PFSK-1 (cell line): ENCODE measurements around the gene SH3GL1.

Experiments
- FOXP2 ChIP-seq: optimal IDR thresholded peaks from 2 replicates; pipeline ENCODE3; 2011; ENCODE audit warnings: borderline replicate concordance, control low read depth, inconsistent platforms; ENCODE audit not compliant: insufficient read depth; ENCODE audit errors: extremely low read length, extremely low read depth
- POLR2AphosphoS5 ChIP-seq: IDR thresholded peaks from 2 replicates; pipeline ENCODE4 v1.6.1; 2012; ENCODE audit warnings: low read depth, mild to moderate bottlenecking, control low read depth, low read length, moderate library complexity
- SIN3A ChIP-seq: IDR thresholded peaks from 2 replicates; pipeline ENCODE4 v1.6.1; 2012; ENCODE audit warnings: mild to moderate bottlenecking, low read length, moderate library complexity, borderline replicate concordance; ENCODE audit not compliant: insufficient read depth
- TAF1 ChIP-seq: IDR thresholded peaks from 2 replicates; pipeline ENCODE4 v1.6.1; 2012; ENCODE audit warnings: low read length, control low read depth, borderline replicate concordance; ENCODE audit not compliant: insufficient read depth
- TF ChIP-seq, protein P1 (sequence below), 2 experiments: IDR thresholded peaks; 2 replicates each; pipeline versions ENCODE4 v1.6.1 to v1.8.0; 2011 to 2012; ENCODE audit warnings: low read depth in 2 of 2, low read length in 2 of 2, control low read depth in 1 of 2, inconsistent platforms in 1 of 2, mild to moderate bottlenecking in 1 of 2, moderate library complexity in 1 of 2; ENCODE audit not compliant: insufficient read depth in 1 of 2

Gene SH3GL1

DNA sequence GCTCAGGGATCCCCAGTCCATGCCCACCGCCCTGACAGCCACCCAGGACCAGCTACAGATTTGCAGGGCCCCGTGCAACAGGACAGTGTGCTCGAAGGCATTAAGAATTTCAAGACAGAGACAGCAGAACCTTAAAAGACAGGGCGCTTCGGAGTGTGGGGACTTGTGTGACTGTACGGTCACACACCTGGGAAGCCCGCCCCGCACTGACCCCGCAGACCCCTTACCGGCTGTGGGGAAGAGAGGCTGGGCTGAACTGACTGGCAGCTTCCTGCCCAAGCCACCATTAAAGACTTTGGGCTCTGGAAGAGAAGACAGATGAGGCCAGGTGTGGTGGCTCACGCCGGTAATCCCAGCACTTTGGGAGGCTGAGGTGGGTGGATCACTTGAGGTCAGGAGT lies 76.1 kb downstream of the SH3GL1 start:
- no peak for TF ChIP-seq POLR2AphosphoS5
- TF ChIP-seq TAF1 = no peak
- TF ChIP-seq, protein P1, sequence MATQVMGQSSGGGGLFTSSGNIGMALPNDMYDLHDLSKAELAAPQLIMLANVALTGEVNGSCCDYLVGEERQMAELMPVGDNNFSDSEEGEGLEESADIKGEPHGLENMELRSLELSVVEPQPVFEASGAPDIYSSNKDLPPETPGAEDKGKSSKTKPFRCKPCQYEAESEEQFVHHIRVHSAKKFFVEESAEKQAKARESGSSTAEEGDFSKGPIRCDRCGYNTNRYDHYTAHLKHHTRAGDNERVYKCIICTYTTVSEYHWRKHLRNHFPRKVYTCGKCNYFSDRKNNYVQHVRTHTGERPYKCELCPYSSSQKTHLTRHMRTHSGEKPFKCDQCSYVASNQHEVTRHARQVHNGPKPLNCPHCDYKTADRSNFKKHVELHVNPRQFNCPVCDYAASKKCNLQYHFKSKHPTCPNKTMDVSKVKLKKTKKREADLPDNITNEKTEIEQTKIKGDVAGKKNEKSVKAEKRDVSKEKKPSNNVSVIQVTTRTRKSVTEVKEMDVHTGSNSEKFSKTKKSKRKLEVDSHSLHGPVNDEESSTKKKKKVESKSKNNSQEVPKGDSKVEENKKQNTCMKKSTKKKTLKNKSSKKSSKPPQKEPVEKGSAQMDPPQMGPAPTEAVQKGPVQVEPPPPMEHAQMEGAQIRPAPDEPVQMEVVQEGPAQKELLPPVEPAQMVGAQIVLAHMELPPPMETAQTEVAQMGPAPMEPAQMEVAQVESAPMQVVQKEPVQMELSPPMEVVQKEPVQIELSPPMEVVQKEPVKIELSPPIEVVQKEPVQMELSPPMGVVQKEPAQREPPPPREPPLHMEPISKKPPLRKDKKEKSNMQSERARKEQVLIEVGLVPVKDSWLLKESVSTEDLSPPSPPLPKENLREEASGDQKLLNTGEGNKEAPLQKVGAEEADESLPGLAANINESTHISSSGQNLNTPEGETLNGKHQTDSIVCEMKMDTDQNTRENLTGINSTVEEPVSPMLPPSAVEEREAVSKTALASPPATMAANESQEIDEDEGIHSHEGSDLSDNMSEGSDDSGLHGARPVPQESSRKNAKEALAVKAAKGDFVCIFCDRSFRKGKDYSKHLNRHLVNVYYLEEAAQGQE (IDR thresholded peaks at IDR 0.05; ENCODE audit: insufficient read depth in 1 of 2, low read depth in 2 of 2, low read length in 2 of 2) = no peak
- TF ChIP-seq FOXP2 = no peak
- no peak for TF ChIP-seq SIN3A

DNA sequence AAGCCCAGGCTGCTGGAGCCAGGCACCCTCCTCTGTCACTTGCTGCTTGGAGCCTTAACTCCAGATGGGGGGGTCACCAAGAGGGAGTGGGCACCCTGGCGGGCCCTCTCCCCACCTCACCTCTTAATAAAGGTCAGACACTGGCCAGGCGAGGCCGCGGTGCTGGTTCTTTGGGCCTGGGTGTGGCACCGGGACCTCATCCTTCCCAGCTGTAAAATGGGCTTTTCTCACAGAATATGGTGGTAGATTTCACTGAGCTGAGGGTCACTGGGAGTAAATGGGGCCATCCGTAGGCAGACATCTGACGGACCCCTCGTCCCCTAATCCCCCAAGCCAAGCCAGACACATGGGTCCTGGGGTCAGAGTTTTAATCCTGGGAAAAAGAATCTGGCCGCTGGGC lies 76.7 kb downstream of the SH3GL1 start:
- TF ChIP-seq, protein P1 (IDR thresholded peaks at IDR 0.05; ENCODE audit: insufficient read depth in 1 of 2, low read depth in 2 of 2, low read length in 2 of 2) = no peak
- no peak for TF ChIP-seq SIN3A
- no peak for TF ChIP-seq POLR2AphosphoS5
- TF ChIP-seq FOXP2 = no peak
- TF ChIP-seq TAF1 = no peak

DNA sequence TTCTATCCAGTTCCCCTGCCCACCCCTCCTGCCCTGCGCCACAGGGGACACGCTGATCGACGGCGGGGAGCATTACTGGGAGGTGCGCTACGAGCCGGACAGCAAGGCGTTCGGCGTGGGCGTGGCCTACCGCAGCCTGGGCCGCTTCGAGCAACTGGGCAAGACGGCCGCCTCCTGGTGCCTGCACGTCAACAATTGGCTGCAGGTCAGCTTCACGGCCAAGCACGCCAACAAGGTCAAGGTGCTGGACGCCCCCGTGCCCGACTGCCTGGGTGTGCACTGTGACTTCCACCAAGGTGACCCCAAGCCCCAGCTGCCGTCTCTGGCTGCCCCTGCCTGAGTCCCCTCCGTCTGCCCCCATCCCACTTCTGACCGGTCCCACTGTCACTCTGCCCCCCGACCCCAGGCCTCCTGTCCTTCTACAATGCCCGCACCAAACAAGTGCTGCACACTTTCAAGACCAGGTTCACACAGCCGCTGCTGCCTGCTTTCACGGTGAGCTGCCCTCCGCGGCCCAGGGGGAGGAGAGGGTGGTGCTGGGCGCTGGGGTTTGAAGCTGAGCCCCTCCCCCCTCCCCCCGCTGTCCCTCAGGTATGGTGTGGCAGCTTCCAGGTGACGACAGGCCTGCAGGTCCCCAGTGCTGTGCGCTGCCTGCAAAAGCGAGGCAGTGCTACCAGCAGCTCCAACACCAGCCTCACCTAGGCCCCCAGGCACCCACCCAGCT lies 77.2 kb downstream of the SH3GL1 start:
- TF ChIP-seq TAF1 (no peak), POLR2AphosphoS5 (no peak), SIN3A (no peak), FOXP2 (no peak)
- TF ChIP-seq, protein P1 (IDR thresholded peaks at IDR 0.05; ENCODE audit: insufficient read depth in 1 of 2, low read depth in 2 of 2, low read length in 2 of 2) = no peak

DNA sequence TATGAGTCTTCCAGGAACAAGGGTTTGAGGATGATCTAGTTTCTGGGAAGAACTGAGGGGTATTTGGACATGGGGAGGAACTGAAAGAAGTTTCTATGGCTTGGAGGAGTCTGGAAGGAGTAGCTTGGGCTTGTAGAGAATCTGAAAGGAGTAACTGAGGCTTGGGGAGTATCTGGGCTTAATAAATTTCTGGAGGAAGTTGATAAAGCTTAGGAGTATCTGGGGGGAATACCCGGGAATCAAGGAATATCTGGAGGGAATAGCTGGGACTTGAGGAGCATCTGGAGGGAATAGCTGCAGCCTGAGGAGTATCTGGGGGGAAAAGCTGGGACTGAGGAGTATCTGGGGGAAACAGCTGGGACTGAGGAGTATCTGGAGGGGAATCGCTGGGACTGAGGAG lies 79.9 kb downstream of the SH3GL1 start:
- TF ChIP-seq TAF1 = no peak
- TF ChIP-seq, protein P1 (IDR thresholded peaks at IDR 0.05; ENCODE audit: insufficient read depth in 1 of 2, low read depth in 2 of 2, low read length in 2 of 2) = no peak

DNA sequence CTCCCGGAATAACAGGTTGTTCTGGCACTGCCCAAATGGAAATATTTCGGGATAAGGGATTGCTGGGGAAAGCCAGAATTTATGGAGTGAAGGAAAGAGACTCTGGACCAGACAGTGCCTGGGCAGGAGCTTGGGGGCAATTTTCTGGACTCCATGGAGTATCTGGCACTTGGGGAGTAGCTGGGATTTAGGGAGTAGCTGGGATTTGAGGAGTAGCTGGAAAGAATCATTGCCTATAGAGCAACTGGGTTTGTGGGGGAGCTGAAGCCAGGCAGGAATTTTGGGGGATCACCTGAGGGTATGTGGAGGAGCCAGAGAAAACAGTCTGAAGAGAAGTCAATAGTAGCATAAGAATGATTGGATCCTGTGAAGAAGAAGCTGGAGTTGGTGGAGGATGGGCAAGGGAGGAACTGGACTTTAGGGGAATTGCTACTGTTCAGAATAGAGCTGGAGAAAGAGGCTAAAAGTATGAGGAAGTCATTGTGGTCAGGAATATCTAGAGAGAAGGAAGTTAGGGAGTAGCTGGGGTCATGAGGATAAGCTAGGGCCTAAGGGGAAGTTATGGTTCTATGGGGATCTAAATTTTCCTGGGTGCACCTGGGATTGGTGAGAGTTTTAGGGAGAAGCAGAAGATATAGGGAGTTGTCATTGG lies 81.2 kb downstream of the SH3GL1 start:
- no peak for TF ChIP-seq TAF1
- TF ChIP-seq FOXP2 = no peak
- TF ChIP-seq, protein P1 (IDR thresholded peaks at IDR 0.05; ENCODE audit: insufficient read depth in 1 of 2, low read depth in 2 of 2, low read length in 2 of 2) = no peak
- TF ChIP-seq SIN3A = no peak
- TF ChIP-seq POLR2AphosphoS5 = no peak
